Neural progenitor cell (in vitro differentiated cells): ENCODE measurements around the gene RTN4IP1. TPM values are rescaled to one million over a fixed set of nuclear protein-coding genes. Genes with fewer than 3 reads are reported as not detected.
"Not testable (repeated sequence)": the region's sequence is repeated elsewhere in the genome, so short reads cannot be mapped to it uniquely, and the experiment has no call there.

ENCODE experiments used
- DNase-seq: peaks from one replicate; pipeline ENCODE4 v3.0.0-alpha.2; 2016; ENCODE audit warnings: low spot score
- H2AFZ ChIP-seq: fragments of 200-600 bp; sonication (generic); replicated peaks from 2 replicates; pipeline ENCODE4 v1.6.1; 2016; ENCODE audit warnings: antibody characterized with exemption
- H3F3A ChIP-seq: fragments of 200-600 bp; sonication (generic); 2 replicates; pipeline ENCODE4 v1.6.1; 2016; ENCODE audit warnings: antibody characterized with exemption, low read depth
- H3K27ac ChIP-seq: fragments of 200-600 bp; sonication (generic); 2 replicates; pipeline ENCODE4 v1.5.1; 2016; ENCODE audit warnings: mild to moderate bottlenecking
- H3K27me3 ChIP-seq: fragments of 200-600 bp; sonication (generic); 2 replicates; pipeline ENCODE4 v1.6.1; 2016; ENCODE audit warnings: mild to moderate bottlenecking, moderate library complexity
- H3K36me3 ChIP-seq: fragments of 200-600 bp; sonication (generic); 2 replicates; pipeline ENCODE4 v1.5.1; 2016
- H3K4me1 ChIP-seq: fragments of 200-600 bp; sonication (generic); 2 replicates; pipeline ENCODE4 v1.6.1; 2016; ENCODE audit warnings: mixed run types
- H3K4me2 ChIP-seq: fragments of 200-600 bp; sonication (generic); 2 replicates; pipeline ENCODE4 v1.6.1; 2016
- H3K4me3 ChIP-seq: fragments of 200-600 bp; sonication (generic); 2 replicates; pipeline ENCODE4 v1.5.1; 2016
- H3K79me2 ChIP-seq: fragments of 200-600 bp; sonication (generic); 2 replicates; pipeline ENCODE4 v1.6.1; 2016; ENCODE audit warnings: low read depth
- H3K9ac ChIP-seq: fragments of 200-600 bp; sonication (generic); 2 replicates; pipeline ENCODE4 v1.6.1; 2016
- H3K9me3 ChIP-seq: fragments of 200-600 bp; sonication (generic); 2 replicates; pipeline ENCODE4 v1.5.1; 2016; ENCODE audit warnings: low read depth
- H4K20me1 ChIP-seq: fragments of 200-600 bp; sonication (generic); 2 replicates; pipeline ENCODE4 v1.6.1; 2016; ENCODE audit warnings: low read depth
- H3K27ac Mint-ChIP-seq: 3 replicates; pipeline ENCODE4 v1.8.0; 2021; ENCODE audit warnings: mixed read lengths
- H3K27me3 Mint-ChIP-seq: 2 replicates; pipeline ENCODE4 v1.8.0; 2022; ENCODE audit warnings: low read depth, mild to moderate bottlenecking, inconsistent platforms, moderate library complexity, mixed read lengths; ENCODE audit not compliant: insufficient read depth
- H3K36me3 Mint-ChIP-seq: 3 replicates; pipeline ENCODE4 v1.8.0; 2021; ENCODE audit warnings: mixed read lengths
- H3K4me1 Mint-ChIP-seq: 3 replicates; pipeline ENCODE4 v1.8.0; 2021; ENCODE audit warnings: mixed read lengths
- H3K4me3 Mint-ChIP-seq: 3 replicates; pipeline ENCODE4 v1.8.0; 2021; ENCODE audit warnings: mild to moderate bottlenecking, moderate library complexity, mixed read lengths
- H3K9me3 Mint-ChIP-seq: 3 replicates; pipeline ENCODE4 v1.8.0; 2020; ENCODE audit warnings: mixed read lengths
- CTCF ChIP-seq: fragments of 200-600 bp; sonication (generic); IDR thresholded peaks from 2 replicates; pipeline ENCODE4 v1.5.1; 2017; ENCODE audit warnings: antibody characterized with exemption, mild to moderate bottlenecking
- EZH2 ChIP-seq: fragments of 200-600 bp; sonication (generic); IDR thresholded peaks from 2 replicates; pipeline ENCODE4 v1.6.1; 2017; ENCODE audit warnings: antibody characterized with exemption, mild to moderate bottlenecking, moderate library complexity
- EZH2phosphoT487 ChIP-seq: fragments of 200-600 bp; sonication (generic); IDR thresholded peaks from 2 replicates; pipeline ENCODE4 v1.6.1; 2017; ENCODE audit warnings: antibody characterized with exemption
- total RNA-seq: library from RNA; depleted of rRNA; stranded (reverse); fragments of >200 nt; gene quantifications from 2 replicates; pipeline ENCODE4 v1.2.3, GENCODE V29; 2015; ENCODE audit warnings: low replicate concordance

RTN4IP1 gene
- total RNA-seq, 1 donor from 2014 or later: 10.2 TPM

- Histone ChIP-seq H3K9ac (peak overlapping the region; percentile 92), H4K20me1 (no peaks in the 10 kb centered on the region), H3K36me3 (no peaks in the 10 kb centered on the region), H3F3A (peaks cover 14% of the 10 kb centered on the region), H3K79me2 (peaks cover 69% of the 10 kb centered on the region), H3K4me3 (peak overlapping the region; percentile 89), H3K4me2 (peak overlapping the region; percentile 86), H2AFZ (no peak overlapping the region), H3K4me1 (peaks cover 6% of the 10 kb centered on the region), H3K27ac (no peak overlapping the region), H3K27me3 (no peaks in the 10 kb centered on the region), H3K9me3 (no peaks in the 10 kb centered on the region)
- Mint-ChIP-seq H3K4me3 (peak overlapping the region; percentile 96), H3K27ac (no peak overlapping the region), H3K36me3 (peaks cover 8% of the 10 kb centered on the region), H3K27me3 (no peaks in the 10 kb centered on the region), H3K4me1 (peaks cover 11% of the 10 kb centered on the region), H3K9me3 (no peaks in the 10 kb centered on the region)
- no peak for DNase-seq
- TF ChIP-seq CTCF (no peak), EZH2phosphoT487 (no peak), EZH2 (no peak)
These were observed 1.1 kb upstream of the RTN4IP1 start for GRCh38 chr6:106630366-106630765.

- no peaks in the 10 kb centered on the region for H4K20me1 ChIP-seq
- H3K27me3 ChIP-seq: no peaks in the 10 kb centered on the region
- H3K27ac ChIP-seq: peak overlapping the region; percentile 86
- peaks cover 6% of the 10 kb centered on the region for H3K4me1 ChIP-seq
- Mint-ChIP-seq H3K27ac (peak overlapping the region; percentile 94), H3K27me3 (peaks cover 2% of the 10 kb centered on the region), H3K4me3 (peak overlapping the region; percentile 96), H3K4me1 (peaks cover 11% of the 10 kb centered on the region), H3K36me3 (peaks cover 2% of the 10 kb centered on the region), H3K9me3 (no peaks in the 10 kb centered on the region)
- no peak for DNase-seq
- peak overlapping the region; percentile 90 for H2AFZ ChIP-seq
- peak overlapping the region; percentile 92 for H3K9ac ChIP-seq
- no peaks in the 10 kb centered on the region for H3K9me3 ChIP-seq
- H3K4me3 ChIP-seq: peak overlapping the region; percentile 89
- H3K79me2 ChIP-seq: peaks cover 63% of the 10 kb centered on the region
- peak overlapping the region; percentile 86 for H3K4me2 ChIP-seq
- peaks cover 14% of the 10 kb centered on the region for H3F3A ChIP-seq
- H3K36me3 ChIP-seq: no peaks in the 10 kb centered on the region
- no peak for TF ChIP-seq EZH2phosphoT487
- no peak for TF ChIP-seq EZH2
- no peak for TF ChIP-seq CTCF
These were observed 513 bp upstream of the RTN4IP1 start for GRCh38 chr6:106629859-106630163.

- Histone ChIP-seq H3K27ac (peak overlapping the region; percentile 40), H4K20me1 (no peaks in the 10 kb centered on the region), H3K4me3 (peak overlapping the region; percentile 89), H3K9ac (peak overlapping the region; percentile 63), H3K4me2 (peak overlapping the region; percentile 86), H3K79me2 (peaks cover 52% of the 10 kb centered on the region), H3K9me3 (no peaks in the 10 kb centered on the region), H2AFZ (peak overlapping the region; percentile 90), H3K4me1 (peaks cover 6% of the 10 kb centered on the region), H3F3A (peaks cover 14% of the 10 kb centered on the region), H3K27me3 (no peaks in the 10 kb centered on the region), H3K36me3 (no peaks in the 10 kb centered on the region)
- Mint-ChIP-seq H3K36me3 (no peaks in the 10 kb centered on the region), H3K4me3 (peak overlapping the region; percentile 96), H3K4me1 (peaks cover 11% of the 10 kb centered on the region), H3K9me3 (no peaks in the 10 kb centered on the region), H3K27ac (peak overlapping the region; percentile 94), H3K27me3 (peaks cover 2% of the 10 kb centered on the region)
- peak; percentile 18 for DNase-seq
- no peak for TF ChIP-seq CTCF
- TF ChIP-seq EZH2: no peak
- TF ChIP-seq EZH2phosphoT487: no peak
These were observed 618 bp downstream of the RTN4IP1 start for GRCh38 chr6:106628658-106629102.

GRCh38 chr6:106627760-106628159, 1.5 kb downstream of the RTN4IP1 start:
- H3K4me3 ChIP-seq, H4K20me1 ChIP-seq, H3K36me3 ChIP-seq, H3K27ac ChIP-seq, H2AFZ ChIP-seq, H3K9ac ChIP-seq, H3K27ac Mint-ChIP-seq, H3K9me3 Mint-ChIP-seq, DNase-seq, H3K27me3 Mint-ChIP-seq, H3K4me1 ChIP-seq, H3K4me3 Mint-ChIP-seq, H3K27me3 ChIP-seq, H3K9me3 ChIP-seq, H3K36me3 Mint-ChIP-seq: not testable (repeated sequence)
- peaks cover 14% of the 10 kb centered on the region for H3F3A ChIP-seq
- H3K4me2 ChIP-seq: peak overlapping the region; percentile 86
- peaks cover 43% of the 10 kb centered on the region for H3K79me2 ChIP-seq
- H3K4me1 Mint-ChIP-seq: peaks cover 11% of the 10 kb centered on the region
